Endothelial cell of umbilical vein (primary cell): ENCODE data around the gene CMTM7. TPM values are rescaled to one million over a fixed set of nuclear protein-coding genes. Genes with fewer than 3 reads are reported as not detected.

Experiments
- BruUV-seq: library from RNA; stranded (reverse); fragments of 400-500 nt; replicated peaks from 2 replicates; lab custom pipeline; 2021; lab: Mats Ljungman, UMichigan
- CTCF ChIA-PET: fragments of 300-600, 350-600 bp; sonication (Branson Sonifier 250); formaldehyde crosslinking; loops from one replicate; lab custom pipeline; 2021; ENCODE audit warnings: antibody characterized with exemption, inconsistent platforms; lab: Charles Lee
- POLR2A ChIA-PET: fragments of 300-600, 350-600 bp; sonication (Branson Sonifier 250); formaldehyde crosslinking; loops from one replicate; lab custom pipeline; 2021; ENCODE audit warnings: antibody characterized with exemption, inconsistent platforms; lab: Charles Lee
- DNase-seq: peaks from one replicate; pipeline ENCODE4 v3.0.0-alpha.2; 2011; ENCODE audit warnings: low read depth, low spot score
- FAIRE-seq: peaks from 2 replicates; lab custom pipeline; 2011; peaks lifted over from hg19 to GRCh38; lab: Jason Lieb, UNC
- H2AFZ ChIP-seq: 2 replicates; pipeline ENCODE4 v1.6.0; 2012; ENCODE audit warnings: low read depth, low read length, control low read depth, inconsistent platforms
- H3K27ac ChIP-seq: 2 replicates; pipeline ENCODE4 v1.5.1; 2011; ENCODE audit warnings: low read depth, mild to moderate bottlenecking, control low read depth, low read length, moderate library complexity; ENCODE audit not compliant: insufficient read depth
- H3K27me3 ChIP-seq, 2 experiments: 2 replicates each; pipeline versions ENCODE4 v1.6.0 to v1.6.1; 2011; ENCODE audit warnings: low read length in 2 of 2, mixed read lengths in 1 of 2; ENCODE audit not compliant: control insufficient read depth in 2 of 2, insufficient read depth in 2 of 2
- H3K36me3 ChIP-seq, 2 experiments: 2 replicates in 1 of 2; 3 replicates in 1 of 2; pipeline ENCODE4 v1.5.1; 2011; ENCODE audit warnings: low read length in 2 of 2, mild to moderate bottlenecking in 1 of 2, moderate library complexity in 1 of 2; ENCODE audit not compliant: control insufficient read depth in 2 of 2, insufficient read depth in 2 of 2; ENCODE audit errors: extremely low read depth in 1 of 2
- H3K4me1 ChIP-seq: 3 replicates; pipeline ENCODE4 v1.5.1; 2011; ENCODE audit warnings: mild to moderate bottlenecking, low read length; ENCODE audit not compliant: control insufficient read depth, insufficient read depth; ENCODE audit errors: extremely low read depth
- H3K4me2 ChIP-seq: 2 replicates; pipeline ENCODE4 v1.6.1; 2011; ENCODE audit warnings: low read length, control low read depth, mixed read lengths; ENCODE audit not compliant: insufficient read depth
- H3K4me3 ChIP-seq, 3 experiments: fragments of 200-600 bp in 1 of 3; sonication (generic), shearing (Covaris generic) in 1 of 3; replicated peaks in 1 of 3; 2 replicates each; pipeline ENCODE4 v1.5.1; 2011 to 2016; ENCODE audit warnings: control low read depth in 3 of 3, low read length in 3 of 3, mild to moderate bottlenecking in 2 of 3, inconsistent platforms in 1 of 3, low read depth in 1 of 3, moderate library complexity in 1 of 3; ENCODE audit not compliant: insufficient read depth in 1 of 3
- H3K79me2 ChIP-seq: 2 replicates; pipeline ENCODE4 v1.6.0; 2012; ENCODE audit warnings: low read length, inconsistent platforms; ENCODE audit not compliant: control insufficient read depth, insufficient read depth
- H3K9ac ChIP-seq: replicated peaks from 2 replicates; pipeline ENCODE3; 2011; ENCODE audit warnings: low read length, control low read depth; ENCODE audit not compliant: insufficient read depth; ENCODE audit errors: extremely low read depth
- H3K9me1 ChIP-seq: replicated peaks from 3 replicates; pipeline ENCODE4 v1.6.0; 2011; ENCODE audit warnings: mild to moderate bottlenecking, low read length; ENCODE audit not compliant: control insufficient read depth, insufficient read depth; ENCODE audit errors: extremely low read depth
- H3K9me3 ChIP-seq: replicated peaks from 2 replicates; pipeline ENCODE4 v1.5.1; 2012; ENCODE audit warnings: low read length, inconsistent platforms; ENCODE audit not compliant: control insufficient read depth, insufficient read depth
- H4K20me1 ChIP-seq: replicated peaks from 2 replicates; pipeline ENCODE3; 2011; ENCODE audit warnings: mild to moderate bottlenecking, low read length; ENCODE audit not compliant: control insufficient read depth, insufficient read depth; ENCODE audit errors: extremely low read depth
- CTCF ChIP-seq, 2 donors: IDR thresholded peaks; 1 replicate in 1 of 2; 2 replicates in 1 of 2; pipeline ENCODE4 v1.5.1; 2011; ENCODE audit warnings: low read length in 2 of 2, mild to moderate bottlenecking in 2 of 2, moderate library complexity in 2 of 2, control low read depth in 1 of 2, inconsistent platforms in 1 of 2, low read depth in 1 of 2; ENCODE audit not compliant: insufficient read depth in 1 of 2; ENCODE audit errors: extremely low read depth in 1 of 2
- EZH2 ChIP-seq: IDR thresholded peaks from 2 replicates; pipeline ENCODE4 v1.6.1; 2012; ENCODE audit warnings: borderline replicate concordance, low read depth, mild to moderate bottlenecking, moderate library complexity, low read length, inconsistent platforms; ENCODE audit not compliant: severe bottlenecking
- FOS ChIP-seq: IDR thresholded peaks from 2 replicates; pipeline ENCODE4 v1.6.1; 2011; ENCODE audit warnings: mild to moderate bottlenecking, low read length, moderate library complexity, borderline replicate concordance; ENCODE audit not compliant: insufficient read depth
- GATA2 ChIP-seq: IDR thresholded peaks from 2 replicates; pipeline ENCODE4 v1.7.0; 2011; ENCODE audit warnings: low read depth, mild to moderate bottlenecking, moderate library complexity, mixed read lengths, low read length; ENCODE audit not compliant: insufficient read length, insufficient read depth
- MAX ChIP-seq: IDR thresholded peaks from 2 replicates; pipeline ENCODE4 v1.6.1; 2011; ENCODE audit not compliant: insufficient read depth, insufficient read length
- MYC ChIP-seq: IDR thresholded peaks from one replicate; pipeline ENCODE4 v1.6.1; 2011; ENCODE audit warnings: mild to moderate bottlenecking, low read depth, low read length
- POLR2A ChIP-seq: IDR thresholded peaks from 2 replicates; pipeline ENCODE4 v1.6.1; 2012; ENCODE audit warnings: low read depth, mild to moderate bottlenecking, control low read depth, low read length
- POLR2AphosphoS5 ChIP-seq: IDR thresholded peaks from 2 replicates; pipeline ENCODE4 v1.6.1; 2012; ENCODE audit warnings: low read depth, mild to moderate bottlenecking, control low read depth, low read length, moderate library complexity; ENCODE audit not compliant: insufficient read depth
- dilution Hi-C: fragments of 300-500 bp; cut with MboI; formaldehyde crosslinking; loops from one replicate; pipeline ENCODE4 v1.15.0; 2019; ENCODE audit warnings: low sequenced_read_pairs; ENCODE audit not compliant: extremely low pct_ligation_motif_present
- intact Hi-C: fragments of 100-400 bp; cut with micrococcal nuclease; formaldehyde crosslinking; loops from one replicate; pipeline ENCODE4 v1.10.0; 2022
- polyA plus RNA-seq, 4 experiments: library from polyadenylated mRNA; depleted of rRNA in 3 of 4; stranded (reverse) in 3 of 4; unstranded in 1 of 4; fragments of >200 nt; gene quantifications; 2 replicates each; pipeline versions ENCODE4 v1.2.1 to v1.2.3, GENCODE V29; 2011 to 2012; ENCODE audit warnings: missing spikeins in 1 of 4
- total RNA-seq: library from RNA; stranded (reverse); gene quantifications from 2 replicates; pipeline ENCODE4 v1.2.3, GENCODE V29; 2021

The CMTM7 gene
- total and polyA plus RNA-seq, 2 donors (not counting 3 experiments of a cell fraction or from before 2014, with no cell fraction given) = 44.7 to 88.5 TPM

- ChIA-PET POLR2A (interaction anchor here (0.9 kb wide), 1 partner anchor 55 kb away, joined by 4 read pairs; no protein-coding TSS in a partner anchor), CTCF (interaction anchor here (0.9 to 3.6 kb wide), 19 partner anchors 11 to 292 kb away, joined by 3 to 143 read pairs (median 5); partner anchors contain the start of gene CMTM7)
- no peak for DNase-seq
- H3K9me3 ChIP-seq = no peaks in the 10 kb centered on the region
- H3K4me3 ChIP-seq = peak overlapping the region in 1 of 3 experiments; percentile 7
- BruUV-seq = no TSS peak
- H3K4me2 ChIP-seq = peak overlapping the region; percentile 49
- no peak for FAIRE-seq
- H4K20me1 ChIP-seq = no peaks in the 10 kb centered on the region
- H3K36me3 ChIP-seq = no peaks in the 10 kb centered on the region
- no peak overlapping the region for H2AFZ ChIP-seq
- dilution Hi-C loops (no loop called here), intact Hi-C loops (loop anchor here (2.0 kb wide), 1 partner anchor 101 kb away; the partner anchor contains the start of gene DYNC1LI1)
- H3K27me3 ChIP-seq = no peaks in the 10 kb centered on the region
- H3K9ac ChIP-seq = peak overlapping the region; percentile 30
- peak overlapping the region; percentile 82 for H3K27ac ChIP-seq
- H3K4me1 ChIP-seq = peaks cover 44% of the 10 kb centered on the region
- H3K79me2 ChIP-seq = peaks cover 2% of the 10 kb centered on the region
- no peaks in the 10 kb centered on the region for H3K9me1 ChIP-seq
- TF ChIP-seq CTCF (IDR thresholded peaks at IDR 0.05; ENCODE audit: extremely low read depth in 1 of 2, insufficient read depth in 1 of 2, low read depth in 1 of 2, low read length in 2 of 2) (no peak), FOS (no peak), GATA2 (no peak), MYC (no peak), MAX (no peak), EZH2 (no peak), POLR2AphosphoS5 (no peak), POLR2A (no peak)
These were observed 77.7 kb downstream of the CMTM7 start for GRCh38 chr3:32469151-32469874.
